Ascending aorta (tissue), 2 donors: Measurements from ENCODE around the gene SLC25A12. TPM values are rescaled to one million over a fixed set of nuclear protein-coding genes. Genes with fewer than 3 reads are reported as not detected.

ENCODE experiments used
- DNase-seq, 2 donors: peaks; one replicate each; pipeline ENCODE4 v3.0.0-alpha.2; 2019; ENCODE audit warnings: low spot score in 2 of 2
- H3K27ac ChIP-seq, 2 donors: fragments of 200-600 bp; sonication (generic); one replicate each; pipeline ENCODE4 v1.5.1; 2016 to 2017; ENCODE audit warnings: mild to moderate bottlenecking in 1 of 2
- H3K27me3 ChIP-seq: fragments of 200-600 bp; sonication (generic); one replicate; pipeline ENCODE4 v1.5.1; 2017
- H3K36me3 ChIP-seq, 2 donors: fragments of 200-600 bp; sonication (generic); one replicate each; pipeline ENCODE4 v1.5.1; 2016
- H3K4me1 ChIP-seq, 2 donors: fragments of 200-600 bp; sonication (generic); one replicate each; pipeline ENCODE4 v1.5.1; 2016 to 2017; ENCODE audit warnings: mild to moderate bottlenecking in 1 of 2
- H3K4me3 ChIP-seq, 2 donors: fragments of 200-600 bp; sonication (generic); one replicate each; pipeline ENCODE4 v1.5.1; 2016 to 2017; ENCODE audit warnings: mild to moderate bottlenecking in 1 of 2
- H3K9me3 ChIP-seq, 2 donors: fragments of 200-600 bp; sonication (generic); one replicate each; pipeline ENCODE4 v1.5.1; 2016
- intact Hi-C: fragments of 100-400 bp; cut with DNase I; formaldehyde crosslinking; loops from one replicate; pipeline ENCODE4 v1.15.1; 2023
- total RNA-seq: library from RNA; depleted of rRNA; stranded (reverse); fragments of >200 nt; gene quantifications from one replicate; pipeline ENCODE4 v1.1.0, GENCODE V29; 2016
- TF ChIP-seq, protein P1 (sequence below), 3 experiments: fragments of 200-600 bp in 2 of 3; fragments of 450-650 bp in 1 of 3; sonication (generic) in 2 of 3; IDR thresholded peaks; one replicate each; pipeline ENCODE4 v1.5.1; 2016 to 2019; ENCODE audit warnings: antibody characterized with exemption in 3 of 3, mild to moderate bottlenecking in 1 of 3, moderate library complexity in 1 of 3

The SLC25A12 gene
- total RNA-seq, 1 donor from 2014 or later, result 11.9 TPM

DNA sequence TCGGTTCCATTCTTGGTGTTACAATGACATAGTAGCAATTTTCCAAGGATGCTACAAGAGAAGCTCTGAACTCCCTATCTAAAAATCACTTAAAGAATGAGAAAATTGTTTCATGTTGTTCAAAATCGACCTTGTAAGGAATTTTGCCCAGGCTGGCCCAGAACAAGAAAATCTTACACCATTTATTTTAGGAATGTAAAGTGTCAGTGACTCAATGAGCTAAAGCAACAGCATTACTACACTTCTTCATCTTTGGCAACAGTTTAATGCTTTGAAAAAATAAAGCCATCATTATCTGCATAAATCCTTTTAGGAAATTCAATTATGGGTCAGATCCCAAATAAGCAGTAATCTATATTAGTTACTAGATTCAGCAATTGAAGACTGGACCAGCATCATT, 38.6 kb downstream of the SLC25A12 start:
- H3K4me1 ChIP-seq, result no peaks in the 10 kb centered on the region
- DNase-seq, result no peak
- H3K9me3 ChIP-seq, result no peaks in the 10 kb centered on the region
- H3K4me3 ChIP-seq, result no peak overlapping the region
- intact Hi-C loops, result no loop called here
- H3K27ac ChIP-seq, result no peak overlapping the region
- no peaks in the 10 kb centered on the region for H3K27me3 ChIP-seq
- H3K36me3 ChIP-seq, result peaks cover 4 to 17% of the 10 kb centered on the region in 2 donors
- TF ChIP-seq, protein P1, sequence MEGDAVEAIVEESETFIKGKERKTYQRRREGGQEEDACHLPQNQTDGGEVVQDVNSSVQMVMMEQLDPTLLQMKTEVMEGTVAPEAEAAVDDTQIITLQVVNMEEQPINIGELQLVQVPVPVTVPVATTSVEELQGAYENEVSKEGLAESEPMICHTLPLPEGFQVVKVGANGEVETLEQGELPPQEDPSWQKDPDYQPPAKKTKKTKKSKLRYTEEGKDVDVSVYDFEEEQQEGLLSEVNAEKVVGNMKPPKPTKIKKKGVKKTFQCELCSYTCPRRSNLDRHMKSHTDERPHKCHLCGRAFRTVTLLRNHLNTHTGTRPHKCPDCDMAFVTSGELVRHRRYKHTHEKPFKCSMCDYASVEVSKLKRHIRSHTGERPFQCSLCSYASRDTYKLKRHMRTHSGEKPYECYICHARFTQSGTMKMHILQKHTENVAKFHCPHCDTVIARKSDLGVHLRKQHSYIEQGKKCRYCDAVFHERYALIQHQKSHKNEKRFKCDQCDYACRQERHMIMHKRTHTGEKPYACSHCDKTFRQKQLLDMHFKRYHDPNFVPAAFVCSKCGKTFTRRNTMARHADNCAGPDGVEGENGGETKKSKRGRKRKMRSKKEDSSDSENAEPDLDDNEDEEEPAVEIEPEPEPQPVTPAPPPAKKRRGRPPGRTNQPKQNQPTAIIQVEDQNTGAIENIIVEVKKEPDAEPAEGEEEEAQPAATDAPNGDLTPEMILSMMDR (IDR thresholded peaks at IDR 0.05), result no peak

DNA sequence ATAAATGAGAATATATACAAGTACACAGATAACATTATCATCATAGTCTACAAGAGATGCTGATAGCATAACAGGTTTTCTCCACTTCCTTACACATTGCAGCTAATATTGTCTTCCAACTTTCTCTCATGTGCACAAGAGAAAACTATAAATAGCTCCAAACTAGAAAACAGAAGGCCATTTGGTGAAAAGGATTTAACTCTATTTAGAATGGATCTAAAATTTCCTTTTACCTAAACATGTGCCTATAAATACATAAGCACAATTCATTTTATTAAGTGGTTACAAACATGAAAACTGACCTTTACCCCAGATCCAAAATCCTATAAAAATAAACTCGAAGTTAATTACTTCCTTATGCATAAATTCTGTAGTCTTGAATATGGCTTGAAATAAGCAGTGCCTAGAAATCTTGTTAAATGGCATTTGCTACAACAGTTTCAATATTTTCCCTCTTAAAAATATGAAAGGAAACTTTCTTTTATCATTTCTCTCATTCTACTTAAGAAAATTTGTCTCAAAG, 41.6 kb downstream of the SLC25A12 start:
- DNase-seq, result no peak
- intact Hi-C loops, result no loop called here
- H3K36me3 ChIP-seq, result peaks cover 4 to 17% of the 10 kb centered on the region in 2 donors
- TF ChIP-seq, protein P1 (IDR thresholded peaks at IDR 0.05), result no peak
- no peaks in the 10 kb centered on the region for H3K27me3 ChIP-seq
- H3K4me1 ChIP-seq, result no peaks in the 10 kb centered on the region
- H3K27ac ChIP-seq, result no peak overlapping the region
- no peaks in the 10 kb centered on the region for H3K9me3 ChIP-seq
- H3K4me3 ChIP-seq, result no peak overlapping the region

DNA sequence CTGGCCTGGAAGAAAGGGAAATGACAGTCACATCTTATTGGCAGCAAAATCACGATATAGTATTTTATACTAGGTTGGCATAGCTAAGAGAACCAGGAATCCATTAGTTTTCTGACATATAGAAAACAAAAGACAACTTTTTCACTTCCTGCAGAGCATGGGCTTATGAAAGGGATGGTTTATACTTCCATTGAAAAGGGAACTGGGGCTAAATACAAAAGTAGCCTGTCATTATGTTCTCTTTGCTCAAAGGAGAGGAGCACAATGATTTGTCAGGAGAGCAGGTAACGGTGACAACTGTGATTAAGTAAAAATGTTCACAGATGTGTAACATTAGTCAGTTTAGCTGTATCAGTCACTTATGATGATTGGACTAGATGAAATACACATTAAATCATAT, 46.4 kb downstream of the SLC25A12 start:
- no peaks in the 10 kb centered on the region for H3K4me1 ChIP-seq
- H3K27me3 ChIP-seq, result no peaks in the 10 kb centered on the region
- H3K36me3 ChIP-seq, result peaks cover 0 to 6% of the 10 kb centered on the region in 2 donors
- TF ChIP-seq, protein P1 (IDR thresholded peaks at IDR 0.05), result no peak
- DNase-seq, result no peak
- intact Hi-C loops, result no loop called here
- H3K9me3 ChIP-seq, result no peaks in the 10 kb centered on the region
- H3K27ac ChIP-seq, result no peak overlapping the region
- no peak overlapping the region for H3K4me3 ChIP-seq

GRCh38 chr2:171846894-171847293, 47.1 kb downstream of the SLC25A12 start:
- TF ChIP-seq, protein P1 (IDR thresholded peaks at IDR 0.05), result no peak
- Histone ChIP-seq H3K27ac (no peak overlapping the region), H3K4me1 (no peaks in the 10 kb centered on the region)

GRCh38 chr2:171841996-171842395, 52.0 kb downstream of the SLC25A12 start:
- Histone ChIP-seq H3K27me3 (no peaks in the 10 kb centered on the region), H3K27ac (no peak overlapping the region), H3K36me3 (peaks cover 9 to 19% of the 10 kb centered on the region in 2 donors), H3K4me3 (no peak overlapping the region), H3K9me3 (no peaks in the 10 kb centered on the region), H3K4me1 (no peaks in the 10 kb centered on the region)
- DNase-seq, result no peak
- TF ChIP-seq, protein P1 (IDR thresholded peaks at IDR 0.05), result no peak
- intact Hi-C loops, result no loop called here

More at GRCh38 chr2:171846894-171847293, 47.1 kb downstream of the SLC25A12 start:
- no peaks in the 10 kb centered on the region for H3K9me3 ChIP-seq
- H3K4me3 ChIP-seq, result no peak overlapping the region
- no peaks in the 10 kb centered on the region for H3K27me3 ChIP-seq
- intact Hi-C loops, result no loop called here
- DNase-seq, result no peak
- H3K36me3 ChIP-seq, result peaks cover 2 to 12% of the 10 kb centered on the region in 2 donors

DNA sequence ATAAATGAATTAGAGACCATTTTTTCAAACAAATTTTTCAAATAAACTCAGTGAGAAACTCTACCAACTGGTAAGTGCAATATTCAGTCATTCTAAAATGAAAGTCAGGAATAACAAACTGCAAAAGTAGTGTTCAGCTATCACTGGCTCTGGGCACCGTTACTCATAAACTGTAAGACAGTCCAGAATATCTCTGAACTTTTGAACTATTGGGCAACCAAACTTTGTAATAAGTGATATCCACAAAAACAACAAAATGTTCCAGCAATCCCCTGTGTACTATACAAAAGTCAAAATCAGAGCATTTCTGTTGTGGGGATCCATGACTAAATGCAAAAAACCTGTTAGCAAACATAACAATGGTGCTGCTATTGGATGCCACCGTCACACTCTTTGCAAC, 56.3 kb downstream of the SLC25A12 start:
- H3K36me3 ChIP-seq, result peaks cover 29 to 54% of the 10 kb centered on the region in 2 donors
- H3K4me3 ChIP-seq, result no peak overlapping the region
- no peak for DNase-seq
- TF ChIP-seq, protein P1 (IDR thresholded peaks at IDR 0.05), result no peak
- no peaks in the 10 kb centered on the region for H3K27me3 ChIP-seq
- no peaks in the 10 kb centered on the region for H3K4me1 ChIP-seq
- H3K27ac ChIP-seq, result no peak overlapping the region
- H3K9me3 ChIP-seq, result no peaks in the 10 kb centered on the region
- intact Hi-C loops, result no loop called here
